Activated B cell treated with CpG ODN at 0.5 μM for 24 hours (primary cell): ENCODE results near the gene PCDHGC5. TPM values are rescaled to one million over a fixed set of nuclear protein-coding genes. Genes with fewer than 3 reads are reported as not detected.

Source experiments
- ATAC-seq: fragments of 200-7000 bp; cut with Tn5 transposase; one replicate; pipeline ENCODE4 v1.10.0; 2021; ENCODE audit warnings: low read depth, mild to moderate bottlenecking, moderate library complexity
- CTCF ChIA-PET: fragments of 350-600 bp; sonication (Branson Sonifier 250); formaldehyde crosslinking; loops from one replicate; lab custom pipeline; 2021; ENCODE audit warnings: antibody characterized with exemption; lab: Charles Lee
- POLR2A ChIA-PET: fragments of 350-600 bp; sonication (Branson Sonifier 250); formaldehyde crosslinking; loops from one replicate; lab custom pipeline; 2021; ENCODE audit warnings: antibody characterized with exemption; lab: Charles Lee
- DNase-seq: peaks from one replicate; pipeline ENCODE4 v3.0.0; 2022
- H3K27ac Mint-ChIP-seq: one replicate; pipeline ENCODE4 v1.8.0; 2020; ENCODE audit warnings: mixed read lengths
- H3K27me3 Mint-ChIP-seq: one replicate; pipeline ENCODE4 v1.8.0; 2021; ENCODE audit warnings: mixed read lengths
- H3K36me3 Mint-ChIP-seq: one replicate; pipeline ENCODE4 v1.8.0; 2021; ENCODE audit warnings: low read depth, mixed read lengths
- H3K4me1 Mint-ChIP-seq: one replicate; pipeline ENCODE4 v1.8.0; 2021; ENCODE audit warnings: mixed read lengths
- H3K4me3 Mint-ChIP-seq: one replicate; pipeline ENCODE4 v1.8.0; 2020; ENCODE audit warnings: mild to moderate bottlenecking, mixed read lengths
- H3K9me3 Mint-ChIP-seq: one replicate; pipeline ENCODE4 v1.8.0; 2020; ENCODE audit warnings: mixed read lengths
- CTCF ChIP-seq: fragments of 200-600 bp; IDR thresholded peaks from one replicate; pipeline ENCODE4 v1.8.0; 2022; ENCODE audit warnings: antibody characterized with exemption, mild to moderate bottlenecking
- intact Hi-C: fragments of 100-400 bp; cut with micrococcal nuclease; formaldehyde crosslinking; loops from one replicate; pipeline ENCODE4 v1.15.1; 2024
- total RNA-seq: library from RNA; stranded (reverse); gene quantifications from 2 replicates; pipeline ENCODE4 v1.2.3, GENCODE V29; 2022

PCDHGC5 gene
- total RNA-seq = 0.24 and 0.38 TPM in 2 replicates

- POLR2A ChIA-PET = no interaction called here
- TF ChIP-seq CTCF = no peak
- ATAC-seq = no peak
- CTCF ChIA-PET = interaction anchor here (1.2 kb wide), 1 partner anchor 59 kb away, joined by 3 read pairs; the partner anchor contains the start of gene PCDHGA12
- Mint-ChIP-seq H3K9me3 (no peaks in the 10 kb centered on the region), H3K27ac (no peak within 1 kb of the TSS), H3K4me1 (peaks cover 28% of the 10 kb centered on the region), H3K4me3 (no peak within 1 kb of the TSS), H3K36me3 (no peaks in the 10 kb centered on the region), H3K27me3 (peaks cover 52% of the 10 kb centered on the region)
- no peak for DNase-seq
- intact Hi-C loops = no loop called here
These were observed at the start of gene PCDHGC5 for GRCh38 chr5:141488591-141489561. Gene PCDHGC5, plus strand, starts transcription at chr5:141489081. Its CDS starts 160 bp downstream, at chr5:141489241.

- no peak for DNase-seq
- CTCF ChIA-PET = interaction anchor here (0.7 kb wide), 1 partner anchor 85 kb away, joined by 3 read pairs; no protein-coding TSS in a partner anchor
- Mint-ChIP-seq H3K4me1 (peaks cover 4% of the 10 kb centered on the region), H3K4me3 (no peak overlapping the region), H3K9me3 (no peaks in the 10 kb centered on the region), H3K27ac (no peak overlapping the region), H3K36me3 (no peaks in the 10 kb centered on the region), H3K27me3 (no peaks in the 10 kb centered on the region)
- intact Hi-C loops = no loop called here
- POLR2A ChIA-PET = no interaction called here
- ATAC-seq = no peak
- no peak for TF ChIP-seq CTCF
These were observed 49.3 kb upstream of the PCDHGC5 start for GRCh38 chr5:141439411-141440141.

DNA sequence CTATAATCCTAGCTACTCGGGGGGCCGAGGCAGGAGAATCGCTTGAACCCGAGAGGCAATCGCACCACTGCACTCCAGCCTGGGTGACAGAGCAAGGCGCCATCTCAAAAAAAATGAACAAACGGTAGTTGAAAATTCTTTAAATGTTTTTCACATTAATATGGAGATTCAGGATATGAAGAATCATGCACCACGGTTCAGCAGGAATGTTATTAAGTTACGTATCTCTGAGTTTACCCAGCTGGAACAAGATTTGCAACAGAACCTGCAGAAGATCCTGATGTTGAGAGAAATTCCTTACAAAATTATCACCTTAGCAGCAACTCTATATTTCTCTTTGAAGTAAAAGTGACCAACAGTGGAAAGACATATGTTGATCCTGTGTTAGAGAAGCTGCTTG, 48.5 kb upstream of the PCDHGC5 start:
- ATAC-seq = no peak
- Mint-ChIP-seq H3K9me3 (no peaks in the 10 kb centered on the region), H3K4me3 (no peak overlapping the region), H3K4me1 (peaks cover 4% of the 10 kb centered on the region), H3K27me3 (no peaks in the 10 kb centered on the region), H3K27ac (no peak overlapping the region), H3K36me3 (no peaks in the 10 kb centered on the region)
- no peak for DNase-seq
- POLR2A ChIA-PET = no interaction called here
- intact Hi-C loops = no loop called here
- no peak for TF ChIP-seq CTCF
- CTCF ChIA-PET = interaction anchor here (0.7 kb wide), 1 partner anchor 84 kb away, joined by 3 read pairs; no protein-coding TSS in a partner anchor

GRCh38 chr5:141441571-141442170, 47.2 kb upstream of the PCDHGC5 start:
- intact Hi-C loops = no loop called here
- POLR2A ChIA-PET = no interaction called here
- no peak for TF ChIP-seq CTCF
- DNase-seq (no peak), ATAC-seq (no peak)
- Mint-ChIP-seq H3K4me3 (no peak overlapping the region), H3K27ac (no peak overlapping the region), H3K4me1 (peaks cover 4% of the 10 kb centered on the region), H3K27me3 (peaks cover 1% of the 10 kb centered on the region), H3K9me3 (no peaks in the 10 kb centered on the region), H3K36me3 (no peaks in the 10 kb centered on the region)
- CTCF ChIA-PET = no interaction called here
